ENCODE measurements around the gene NFKB1. TPM values are rescaled to one million over a fixed set of nuclear protein-coding genes. Genes with fewer than 3 reads are reported as not detected.

The NFKB1 gene
- polyA plus RNA-seq, 2 of the 4 experiments (the other 2 are of a cell fraction), result 15.2 to 18.3 TPM

- peak; percentile 64 to 82 for ATAC-seq
- no peak for DNase-seq (ENCODE audit: low read depth in 1 of 2, low spot score in 1 of 2)
- no peak for FAIRE-seq
- Histone ChIP-seq H3K4me3 (peak overlapping the region; percentile 89), H3K4me1 (peaks cover 26% of the 10 kb centered on the region; the same call in 2 of the 3 replicates), H3K4me2 (peak overlapping the region; percentile 87), H3K9me3 (no peaks in the 10 kb centered on the region), H3K27ac (peak overlapping the region; percentile 97 to 99)
- ChIA-PET POLR2A (interaction anchor here (1.4 kb wide), 1 partner anchor 119 kb away, joined by 3 read pairs; no protein-coding TSS in a partner anchor), CTCF (interaction anchor here (1.1 to 1.7 kb wide), 3 partner anchors 10 to 366 kb away, joined by 3 to 6 read pairs (median 5); no protein-coding TSS in a partner anchor)
- TF ChIP-seq CTCF (IDR thresholded peaks at IDR 0.05) (no peak; the same call in 2 of the 3 replicates), POLR2AphosphoS2 (conservative IDR thresholded peaks at IDR 0.05; ENCODE audit: low read length) (no peak), POLR2A (IDR thresholded peaks at IDR 0.05; ENCODE audit: low read length) (no peak), JUN (IDR thresholded peaks at IDR 0.05) (peak in 1 of 2 experiments; percentile 36; a peak in 1 of 5 replicates), RAD21 (conservative IDR thresholded peaks at IDR 0.05 in 1 of 2, IDR thresholded peaks at IDR 0.05 in 1 of 2) (no peak), ELK1 (IDR thresholded peaks at IDR 0.05; ENCODE audit: low read depth, low read length) (no peak), ESRRA (IDR thresholded peaks at IDR 0.05; ENCODE audit: borderline replicate concordance, low read length) (no peak), MAX (IDR thresholded peaks at IDR 0.05) (no peak), BCL3 (IDR thresholded peaks at IDR 0.05) (no peak), MAFK (IDR thresholded peaks at IDR 0.05; ENCODE audit: partially characterized antibody) (no peak), E2F6 (IDR thresholded peaks at IDR 0.05; ENCODE audit: borderline replicate concordance, low read depth) (0 out of 2 replicates have a peak, but pooled peaks have one; percentile 5), RCOR1 (IDR thresholded peaks at IDR 0.05; ENCODE audit: low read depth, low read length) (no peak), CBX2 (IDR thresholded peaks at IDR 0.05; ENCODE audit: borderline replicate concordance, low read depth) (no peak), GATA3 (IDR thresholded peaks at IDR 0.05; ENCODE audit: borderline replicate concordance) (no peak), ZSCAN20 (CRISPR knock-in tag; IDR thresholded peaks at IDR 0.05) (no peak), RFX5 (IDR thresholded peaks at IDR 0.05) (no peak)
- WGBS (ENCODE audit: missing lambda C conversion rate), result no CpG with 5 or more reads among the region's 44 CpGs
Measured at GRCh38 chr4:102501447-102501696, 213 bp downstream of the NFKB1 start.

GRCh38 chr4:102502543-102502818, 1.3 kb downstream of the NFKB1 start:
- TF ChIP-seq FOSL2 (IDR thresholded peaks at IDR 0.05) (no peak), FOSL2 (CRISPR knock-in tag; IDR thresholded peaks at IDR 0.05) (no peak)
- no peak for DNase-seq (ENCODE audit: low read depth in 1 of 2, low spot score in 1 of 2)

GRCh38 chr4:102503301-102503746, 2.2 kb downstream of the NFKB1 start:
- Histone ChIP-seq H3K4me2 (peak overlapping the region; percentile 87), H3K9me3 (no peaks in the 10 kb centered on the region), H3K4me1 (peaks cover 26% of the 10 kb centered on the region; the same call in 2 of the 3 replicates), H3K4me3 (peak overlapping the region; percentile 89), H3K27ac (peak overlapping the region; percentile 52 to 97; a peak in 3 of 6 replicates)
- DNase-seq (ENCODE audit: low read depth in 1 of 2, low spot score in 1 of 2), result peak in 1 of 2 experiments; percentile 17
- TF ChIP-seq RCOR1 (IDR thresholded peaks at IDR 0.05; ENCODE audit: low read depth, low read length) (no peak), HDAC2 (IDR thresholded peaks at IDR 0.05) (no peak), PBX3 (IDR thresholded peaks at IDR 0.05) (no peak), BHLHE40 (IDR thresholded peaks at IDR 0.05; ENCODE audit: low read depth, low read length) (no peak), KDM1A (IDR thresholded peaks at IDR 0.05; ENCODE audit: low read depth) (no peak), MAX (IDR thresholded peaks at IDR 0.05) (no peak), NR3C1 (IDR thresholded peaks at IDR 0.05) (no peak), FOSL2 (IDR thresholded peaks at IDR 0.05) (no peak), FOSL2 (CRISPR knock-in tag; IDR thresholded peaks at IDR 0.05) (no peak), NFE2L2 (conservative IDR thresholded peaks at IDR 0.05; ENCODE audit: low read length) (no peak), RARB (CRISPR knock-in tag; IDR thresholded peaks at IDR 0.05) (no peak), HEYL (CRISPR knock-in tag; IDR thresholded peaks at IDR 0.05) (no peak), EP300 (IDR thresholded peaks at IDR 0.05) (no peak), POLR2AphosphoS2 (conservative IDR thresholded peaks at IDR 0.05; ENCODE audit: low read length) (no peak), ZSCAN20 (CRISPR knock-in tag; IDR thresholded peaks at IDR 0.05) (no peak), GATA3 (IDR thresholded peaks at IDR 0.05; ENCODE audit: borderline replicate concordance) (no peak)
- no peak for FAIRE-seq
- no peak for ATAC-seq
- ChIA-PET POLR2A (no interaction called here), CTCF (no interaction called here)
- 3% methylated on average over 3 of the region's 3 CpGs for WGBS (ENCODE audit: missing lambda C conversion rate)

More at GRCh38 chr4:102502543-102502818, 1.3 kb downstream of the NFKB1 start:
- H3K9me3 ChIP-seq, result no peaks in the 10 kb centered on the region
- ATAC-seq (no peak), FAIRE-seq (no peak)
- H3K27ac ChIP-seq, result peak overlapping the region; percentile 97 to 99
- ChIA-PET POLR2A (no interaction called here), CTCF (interaction anchor here (1.5 kb wide), 1 partner anchor 9 kb away, joined by 6 read pairs; no protein-coding TSS in a partner anchor)
- peak overlapping the region; percentile 87 for H3K4me2 ChIP-seq
- peak overlapping the region; percentile 89 for H3K4me3 ChIP-seq
- WGBS (ENCODE audit: missing lambda C conversion rate), result 0% methylated on average over 1 of the region's 1 CpG
- peaks cover 26% of the 10 kb centered on the region; the same call in 2 of the 3 replicates for H3K4me1 ChIP-seq

Data from A549 (cell line).